Measurements from ENCODE around the gene PPM1H. TPM values are rescaled to one million over a fixed set of nuclear protein-coding genes. Genes with fewer than 3 reads are reported as not detected.

Gene PPM1H
- total and polyA plus RNA-seq, 10 of the 15 experiments (the other 5 are each of a cell fraction or from before 2014, with no cell fraction given) = 0.11 to 0.83 (median 0.49) TPM

DNA sequence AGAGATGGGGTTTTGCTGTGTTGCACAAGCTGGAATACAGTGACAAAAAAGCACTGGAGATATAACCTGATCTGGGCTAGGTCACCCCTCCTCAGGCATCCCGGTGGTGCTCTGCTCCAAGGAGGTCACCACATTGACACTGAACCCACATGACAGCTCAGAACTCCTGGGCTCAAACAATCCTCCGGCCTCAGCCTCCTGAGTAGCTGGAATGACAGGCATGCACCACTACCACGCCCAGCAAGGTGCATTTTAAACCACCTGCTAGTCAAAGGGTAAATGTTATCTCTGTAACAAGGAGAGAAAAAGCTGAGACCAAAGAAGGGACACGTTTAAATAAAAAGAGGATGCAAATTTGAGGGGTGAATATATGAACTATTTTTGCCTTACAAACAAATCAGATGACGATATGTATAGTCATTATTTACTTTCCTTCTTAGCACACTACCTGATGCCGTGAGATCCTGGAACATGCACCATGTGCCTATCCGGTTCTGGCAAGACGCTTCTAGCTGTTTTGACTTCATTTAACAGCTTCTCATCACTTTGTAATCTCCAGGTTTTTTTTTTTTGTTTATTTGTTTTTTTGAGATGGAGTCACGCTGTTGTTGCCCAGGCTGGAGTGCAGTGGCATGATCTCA lies 135.1 kb downstream of the PPM1H start (continued):
- TF ChIP-seq, protein P1, sequence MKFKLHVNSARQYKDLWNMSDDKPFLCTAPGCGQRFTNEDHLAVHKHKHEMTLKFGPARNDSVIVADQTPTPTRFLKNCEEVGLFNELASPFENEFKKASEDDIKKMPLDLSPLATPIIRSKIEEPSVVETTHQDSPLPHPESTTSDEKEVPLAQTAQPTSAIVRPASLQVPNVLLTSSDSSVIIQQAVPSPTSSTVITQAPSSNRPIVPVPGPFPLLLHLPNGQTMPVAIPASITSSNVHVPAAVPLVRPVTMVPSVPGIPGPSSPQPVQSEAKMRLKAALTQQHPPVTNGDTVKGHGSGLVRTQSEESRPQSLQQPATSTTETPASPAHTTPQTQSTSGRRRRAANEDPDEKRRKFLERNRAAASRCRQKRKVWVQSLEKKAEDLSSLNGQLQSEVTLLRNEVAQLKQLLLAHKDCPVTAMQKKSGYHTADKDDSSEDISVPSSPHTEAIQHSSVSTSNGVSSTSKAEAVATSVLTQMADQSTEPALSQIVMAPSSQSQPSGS (IDR thresholded peaks at IDR 0.05; ENCODE audit: low read length) = peak; percentile 57
- TF ChIP-seq, protein P2, sequence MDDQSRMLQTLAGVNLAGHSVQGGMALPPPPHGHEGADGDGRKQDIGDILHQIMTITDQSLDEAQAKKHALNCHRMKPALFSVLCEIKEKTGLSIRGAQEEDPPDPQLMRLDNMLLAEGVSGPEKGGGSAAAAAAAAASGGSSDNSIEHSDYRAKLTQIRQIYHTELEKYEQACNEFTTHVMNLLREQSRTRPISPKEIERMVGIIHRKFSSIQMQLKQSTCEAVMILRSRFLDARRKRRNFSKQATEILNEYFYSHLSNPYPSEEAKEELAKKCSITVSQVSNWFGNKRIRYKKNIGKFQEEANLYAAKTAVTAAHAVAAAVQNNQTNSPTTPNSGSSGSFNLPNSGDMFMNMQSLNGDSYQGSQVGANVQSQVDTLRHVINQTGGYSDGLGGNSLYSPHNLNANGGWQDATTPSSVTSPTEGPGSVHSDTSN (IDR thresholded peaks at IDR 0.05; ENCODE audit: insufficient replicate concordance, low read depth, low read length) = no peak
- TF ChIP-seq ZNF217 (IDR thresholded peaks at IDR 0.05) (no peak), CREB1 (IDR thresholded peaks at IDR 0.05; ENCODE audit: low read depth) (peak; percentile 47; the same call in 1 of the 2 replicates), STAT1 (conservative IDR thresholded peaks at IDR 0.05) (no peak), SREBF1 (IDR thresholded peaks at IDR 0.05; ENCODE audit: low read length) (no peak), BCL11A (IDR thresholded peaks at IDR 0.05; ENCODE audit: low read depth, low read length) (no peak; the same call in 1 of the 2 replicates), NFYB (IDR thresholded peaks at IDR 0.05; ENCODE audit: insufficient read depth, low read depth, low read length) (no peak), MYB (IDR thresholded peaks at IDR 0.05; ENCODE audit: borderline replicate concordance, low read depth, low read length) (no peak), BMI1 (IDR thresholded peaks at IDR 0.05; ENCODE audit: borderline replicate concordance) (no peak), SUPT20H (IDR thresholded peaks at IDR 0.05; ENCODE audit: borderline replicate concordance, control insufficient read depth, low read depth, low read length) (no peak), MLLT1 (IDR thresholded peaks at IDR 0.05) (no peak), JUNB (IDR thresholded peaks at IDR 0.05) (peak; percentile 79), GABPA (IDR thresholded peaks at IDR 0.05; ENCODE audit: low read depth) (0 out of 2 replicates have a peak, but pooled peaks have one; percentile 30), PAX8 (IDR thresholded peaks at IDR 0.05) (no peak)

All from GM12878 (cell line).